ENCODE measurements around the gene SCUBE1.

- TF ChIP-seq CTCF (IDR thresholded peaks at IDR 0.05) = no peak
- no peak for TF ChIP-seq REST (IDR thresholded peaks at IDR 0.05; ENCODE audit: insufficient read depth in 1 of 2, low read depth in 2 of 2, low read length in 1 of 2)
- TF ChIP-seq POLR2AphosphoS5 (IDR thresholded peaks at IDR 0.05; ENCODE audit: low read depth, low read length) = no peak
- TF ChIP-seq TCF7L2 (IDR thresholded peaks at IDR 0.05; ENCODE audit: low read depth, low read length) = no peak
These were observed 188.2 kb downstream of the SCUBE1 start for GRCh38 chr22:43154887-43155536.
